HepG2 (cell line): ENCODE data around the gene GPR139. TPM values are rescaled to one million over a fixed set of nuclear protein-coding genes. Genes with fewer than 3 reads are reported as not detected.
A peak's percentile ranks its signal among the peaks of the same experiment; 100 is the strongest.

Experiments
- ATAC-seq: fragments of 200-7000 bp; cut with Tn5 transposase; 3 replicates; pipeline ENCODE4 v1.9.1; 2020; ENCODE audit warnings: mild to moderate bottlenecking, moderate library complexity
- BruUV-seq: library from RNA; stranded (reverse); fragments of 400-500 nt; replicated peaks from 2 replicates; lab custom pipeline; 2021; lab: Mats Ljungman, UMichigan
- CTCF ChIA-PET: fragments of 300-600 bp; formaldehyde crosslinking; extraction: SDS; loops from one replicate; lab custom pipeline; 2021; ENCODE audit warnings: low total read pairs, inconsistent platforms, low intra/inter-chr PET ratio; lab: Yijun Ruan, JAX
- POLR2A ChIA-PET: fragments of 350-600 bp; sonication (Branson Sonifier 250); formaldehyde crosslinking; loops from one replicate; lab custom pipeline; 2020; ENCODE audit warnings: antibody characterized with exemption, inconsistent platforms; lab: Yijun Ruan, JAX
- DNase-seq: peaks from one replicate; pipeline ENCODE4 v3.0.0-alpha.2; 2015; ENCODE audit warnings: low spot score
- FAIRE-seq: peaks from 3 replicates; lab custom pipeline; 2011; peaks lifted over from hg19 to GRCh38; lab: Jason Lieb, UNC
- H2AFZ ChIP-seq: one replicate; pipeline ENCODE4 v1.6.1; 2011; ENCODE audit warnings: low read length, inconsistent platforms
- H3K27ac ChIP-seq: fragments of 300-600 bp; 3 replicates; pipeline ENCODE4 v1.8.0; 2011; ENCODE audit warnings: mixed run types, mild to moderate bottlenecking, mixed read lengths, low read length, inconsistent platforms; ENCODE audit not compliant: insufficient read depth; ENCODE audit errors: extremely low read length
- H3K27me3 ChIP-seq, 2 experiments: fragments of 200-600 bp in 1 of 2; 2 replicates in 1 of 2; 3 replicates in 1 of 2; pipeline versions ENCODE4 v1.6.0 to v1.8.0; 2011; ENCODE audit warnings: low read length in 2 of 2, mild to moderate bottlenecking in 2 of 2, moderate library complexity in 2 of 2, inconsistent platforms in 1 of 2; ENCODE audit not compliant: insufficient read depth in 2 of 2, control insufficient read depth in 1 of 2
- H3K36me3 ChIP-seq, 2 experiments: fragments of 200-600 bp in 1 of 2; replicated peaks in 1 of 2; 2 replicates in 1 of 2; 3 replicates in 1 of 2; pipeline versions ENCODE4 v1.5.1 to v1.8.0; 2011; ENCODE audit warnings: low read length in 2 of 2, inconsistent platforms in 1 of 2; ENCODE audit not compliant: insufficient read depth in 2 of 2, control insufficient read depth in 1 of 2
- H3K4me1 ChIP-seq: 2 replicates; pipeline ENCODE4 v1.5.1; 2012; ENCODE audit warnings: low read length, inconsistent platforms; ENCODE audit not compliant: insufficient read depth
- H3K4me2 ChIP-seq: 2 replicates; pipeline ENCODE4 v1.6.0; 2011; ENCODE audit warnings: low read depth, low read length, inconsistent platforms
- H3K4me3 ChIP-seq, 3 experiments: fragments of 200-600 bp in 1 of 3; sonication (generic), shearing (Covaris generic) in 1 of 3; replicated peaks in 1 of 3; 2 replicates each; pipeline ENCODE4 v1.5.1; 2011 to 2016; ENCODE audit warnings: low read length in 3 of 3, inconsistent platforms in 2 of 3, low read depth in 2 of 3, mild to moderate bottlenecking in 2 of 3, control low read depth in 1 of 3, mixed read lengths in 1 of 3; ENCODE audit not compliant: insufficient read depth in 1 of 3
- H3K79me2 ChIP-seq: one replicate; pipeline ENCODE4 v1.6.1; 2011; ENCODE audit warnings: low read length, inconsistent platforms; ENCODE audit not compliant: insufficient read depth
- H3K9ac ChIP-seq: 2 replicates; pipeline ENCODE4 v1.6.0; 2011; ENCODE audit warnings: mild to moderate bottlenecking, low read depth, low read length, inconsistent platforms; ENCODE audit not compliant: insufficient read depth
- H3K9me3 ChIP-seq: 2 replicates; pipeline ENCODE4 v1.5.1; 2012; ENCODE audit warnings: mild to moderate bottlenecking, low read length
- H4K20me1 ChIP-seq: 2 replicates; pipeline ENCODE4 v1.6.0; 2011; ENCODE audit warnings: inconsistent platforms, mild to moderate bottlenecking, low read length, moderate library complexity; ENCODE audit not compliant: insufficient read depth
- CREB1 ChIP-seq, 2 experiments: fragments of 450-650 bp in 1 of 2; IDR thresholded peaks; 2 replicates each; pipeline ENCODE4 v1.6.1; 2016 to 2017; ENCODE audit warnings: control low read depth in 1 of 2, mild to moderate bottlenecking in 1 of 2, missing compliant biosample characterization in 1 of 2, missing genetic modification characterization in 1 of 2
- HNRNPK ChIP-seq: fragments of 200-400 bp; formaldehyde crosslinking; IDR thresholded peaks from 2 replicates; pipeline ENCODE4 v1.6.1; 2018; ENCODE audit warnings: low read length, low read depth, moderate library complexity, mild to moderate bottlenecking; ENCODE audit not compliant: poor library complexity, severe bottlenecking
- KDM6A ChIP-seq: IDR thresholded peaks from 2 replicates; pipeline ENCODE4 v1.6.1; 2016; ENCODE audit warnings: low read depth
- MIER3 ChIP-seq: IDR thresholded peaks from 2 replicates; pipeline ENCODE4 v1.6.1; 2016; ENCODE audit warnings: missing compliant biosample characterization, borderline replicate concordance
- PAWR ChIP-seq: sonication (generic); formaldehyde crosslinking; IDR thresholded peaks from 2 replicates; pipeline ENCODE4 v1.4.0; 2020; ENCODE audit warnings: missing genetic modification reagents, mild to moderate bottlenecking, borderline replicate concordance
- TBL1XR1 ChIP-seq: fragments of 150-350 bp; IDR thresholded peaks from 2 replicates; pipeline ENCODE4 v1.6.1; 2014; ENCODE audit warnings: borderline replicate concordance, low read length; ENCODE audit not compliant: partially characterized antibody
- TBX2 ChIP-seq: sonication (generic); formaldehyde crosslinking; IDR thresholded peaks from 2 replicates; pipeline ENCODE4 v1.5.0; 2020; ENCODE audit warnings: missing genetic modification reagents, mild to moderate bottlenecking, borderline replicate concordance
- ZNF331 ChIP-seq: sonication (generic); formaldehyde crosslinking; IDR thresholded peaks from 2 replicates; pipeline ENCODE4 v1.4.0; 2020; ENCODE audit warnings: missing genetic modification reagents
- ZNF441 ChIP-seq: sonication (generic); formaldehyde crosslinking; IDR thresholded peaks from 2 replicates; pipeline ENCODE4 v1.7.0; 2021; ENCODE audit warnings: missing genetic modification reagents, borderline replicate concordance
- ZNF678 ChIP-seq: sonication (generic); formaldehyde crosslinking; IDR thresholded peaks from 2 replicates; pipeline ENCODE4 v1.4.0; 2020; ENCODE audit warnings: mild to moderate bottlenecking, missing genetic modification reagents
- WGBS: methylation state at CpG from one replicate; pipeline ENCODE4 v1.1.6; 2017; ENCODE audit warnings: low lambda C conversion rate; 5-methylcytosine and 5-hydroxymethylcytosine counted together
- in situ Hi-C: cut with HindIII; loops from 2 replicates; pipeline ENCODE4 v1.10.0; 2017; ENCODE audit warnings: low pct_unique_long_range_greater_than_20kb; ENCODE audit not compliant: extremely low pct_ligation_motif_present
- intact Hi-C: fragments of 100-400 bp; cut with micrococcal nuclease; formaldehyde crosslinking; loops from one replicate; pipeline ENCODE4 v1.10.0; 2022; ENCODE audit not compliant: unreplicated experiment
- polyA plus RNA-seq, 8 experiments: library from polyadenylated mRNA; depleted of rRNA in 3 of 8; stranded (reverse) in 7 of 8; unstranded in 1 of 8; fragments of >200 nt; fragmentation: Illumina TruSeq in 4 of 8; extraction: Trizol in 4 of 8; gene quantifications; 2 replicates each; pipeline versions ENCODE4 v1.2.1 to v1.2.3, GENCODE V29; 2011 to 2016; ENCODE audit warnings: low read depth in 4 of 8, missing spikeins in 1 of 8, mixed read lengths in 1 of 8; ENCODE audit not compliant: insufficient read depth in 1 of 8
- total RNA-seq, 5 experiments: library from RNA; depleted of rRNA; stranded (reverse); fragments of >200 nt; fragmentation: Illumina TruSeq; extraction: Trizol; gene quantifications; 2 replicates each; pipeline ENCODE4 v1.2.3, GENCODE V29; 2016; ENCODE audit warnings: low read depth in 1 of 5

Gene GPR139
- total and polyA plus RNA-seq, 2 of the 13 experiments (the other 11 are each of a cell fraction or from before 2014, with no cell fraction given), result not detected

DNA sequence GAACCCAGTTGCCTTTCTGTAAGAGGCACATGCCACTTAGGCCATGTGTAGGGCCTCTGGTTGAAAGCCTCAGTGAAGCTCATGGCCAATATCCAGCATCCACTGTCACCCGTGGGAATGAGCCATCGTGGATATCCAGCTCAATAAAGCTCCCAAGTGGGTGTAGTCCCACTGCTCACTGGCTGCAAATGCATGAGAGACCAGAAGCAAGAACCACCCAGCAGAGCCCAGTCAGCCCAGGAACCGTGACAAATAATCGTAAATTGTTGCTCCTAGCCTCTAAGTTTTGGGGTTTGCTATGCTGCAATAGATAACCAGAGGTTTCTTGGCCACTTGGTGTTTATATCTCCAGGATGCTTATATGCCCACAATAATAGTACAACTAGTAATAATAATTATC, 33.7 kb downstream of the GPR139 start:
- H3K27me3 ChIP-seq, result peaks cover 0 to 11% of the 10 kb centered on the region in 2 experiments; a peak in 3 of 5 replicates
- ChIA-PET POLR2A (no interaction called here), CTCF (no interaction called here)
- FAIRE-seq, result no peak
- H3K36me3 ChIP-seq, result no peaks in the 10 kb centered on the region
- WGBS, result 0% methylated on average over 4 of the region's 4 CpGs
- H3K27ac ChIP-seq, result no peak overlapping the region
- H3K9me3 ChIP-seq, result peaks cover 8% of the 10 kb centered on the region; the same call in 1 of the 2 replicates
- TF ChIP-seq ZNF441 (CRISPR knock-in tag) (no peak), HNRNPK (no peak), TBX2 (CRISPR knock-in tag) (no peak), ZNF331 (CRISPR knock-in tag) (peak; percentile 85), PAWR (CRISPR knock-in tag) (no peak), ZNF678 (CRISPR knock-in tag) (no peak), KDM6A (no peak)
- ATAC-seq, result no peak
- no peak overlapping the region for H3K4me2 ChIP-seq
- in situ Hi-C loops, result no loop called here
- H2AFZ ChIP-seq, result no peak overlapping the region
- no peaks in the 10 kb centered on the region for H3K4me1 ChIP-seq
- intact Hi-C loops, result no loop called here
- H3K9ac ChIP-seq, result no peak overlapping the region
- no TSS peak for BruUV-seq
- H4K20me1 ChIP-seq, result no peaks in the 10 kb centered on the region
- no peak for DNase-seq
- H3K79me2 ChIP-seq, result no peaks in the 10 kb centered on the region
- no peak overlapping the region for H3K4me3 ChIP-seq

DNA sequence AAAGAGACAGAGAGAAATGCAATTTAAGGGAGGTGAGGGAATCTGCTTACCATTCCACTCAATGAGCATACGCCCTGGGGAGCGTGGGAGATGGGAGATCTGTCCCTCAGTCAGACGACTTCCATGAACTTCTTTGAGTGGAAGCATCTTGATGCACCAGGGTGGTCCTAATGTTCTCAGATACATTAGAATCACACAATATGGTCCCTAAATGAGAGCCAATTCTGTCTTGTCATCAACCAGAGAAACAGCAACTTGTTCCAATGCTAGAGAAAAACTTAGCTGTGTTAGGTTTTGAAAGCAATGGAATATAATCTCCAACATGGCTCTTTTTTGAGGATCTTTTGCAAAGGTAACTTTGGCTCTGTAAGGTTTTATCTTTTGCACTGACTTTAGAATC, 44.1 kb downstream of the GPR139 start:
- WGBS, result 2% methylated on average over 3 of the region's 3 CpGs
- no peaks in the 10 kb centered on the region for H3K4me1 ChIP-seq
- FAIRE-seq (peak; percentile 37), DNase-seq (no peak), ATAC-seq (no peak)
- no peak overlapping the region for H2AFZ ChIP-seq
- no peaks in the 10 kb centered on the region for H3K9me3 ChIP-seq
- TF ChIP-seq MIER3 (CRISPR knock-in tag) (no peak), CREB1 (IDR thresholded peaks at IDR 0.05) (no peak), CREB1 (CRISPR knock-in tag; IDR thresholded peaks at IDR 0.05) (no peak), TBL1XR1 (no peak)
- no peaks in the 10 kb centered on the region for H3K36me3 ChIP-seq
- BruUV-seq, result no TSS peak
- in situ Hi-C loops (no loop called here), intact Hi-C loops (no loop called here)
- no peak overlapping the region for H3K4me2 ChIP-seq
- H3K27me3 ChIP-seq, result peaks cover 0 to 15% of the 10 kb centered on the region in 2 experiments; a peak in 2 of 5 replicates
- no peak overlapping the region for H3K27ac ChIP-seq
- no peak overlapping the region for H3K9ac ChIP-seq
- POLR2A ChIA-PET, result no interaction called here
- no peaks in the 10 kb centered on the region for H4K20me1 ChIP-seq
- no peaks in the 10 kb centered on the region for H3K79me2 ChIP-seq
- CTCF ChIA-PET, result no interaction called here
- H3K4me3 ChIP-seq, result no peak overlapping the region
